GM18870 (cell line): Measurements from ENCODE around the gene TMSB10.
"Not testable (repeated sequence)": the region's sequence is repeated elsewhere in the genome, so short reads cannot be mapped to it uniquely, and the experiment has no call there.

ENCODE experiments used
- ATAC-seq: cut with Tn5 transposase; IDR thresholded peaks from one replicate; pipeline ENCODE4 v1.9.1; 2021; ENCODE audit warnings: moderate library complexity; ENCODE audit not compliant: unreplicated experiment

TMSB10 gene

GRCh38 chr2:84905181-84906107 lies at the start of gene TMSB10:
Gene TMSB10 (plus strand): TSS chr2:84905656.
- ATAC-seq, result peak; percentile 49

GRCh38 chr2:84855731-84856130 lies 49.7 kb upstream of the TMSB10 start:
- no peak for ATAC-seq

DNA sequence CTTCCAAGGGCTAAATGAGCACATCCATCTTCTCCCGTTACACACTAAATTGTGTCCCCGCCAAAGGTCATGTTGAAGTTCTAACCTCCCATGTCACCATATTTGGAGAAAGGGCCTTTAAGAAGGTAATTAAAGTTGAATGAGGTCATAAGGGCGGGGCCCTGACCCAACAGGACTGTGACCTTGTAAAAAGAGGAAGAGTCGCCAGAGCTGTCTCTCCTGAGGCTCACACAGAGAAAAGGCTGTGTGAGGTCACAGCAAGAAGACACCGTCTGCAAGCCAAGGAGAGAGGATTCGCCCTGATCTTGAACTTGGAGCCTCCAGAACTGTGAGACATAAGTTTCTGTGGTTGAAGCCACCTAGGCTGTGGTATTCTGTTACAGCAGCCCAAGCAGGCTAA lies 48.7 kb upstream of the TMSB10 start:
- no peak for ATAC-seq

DNA sequence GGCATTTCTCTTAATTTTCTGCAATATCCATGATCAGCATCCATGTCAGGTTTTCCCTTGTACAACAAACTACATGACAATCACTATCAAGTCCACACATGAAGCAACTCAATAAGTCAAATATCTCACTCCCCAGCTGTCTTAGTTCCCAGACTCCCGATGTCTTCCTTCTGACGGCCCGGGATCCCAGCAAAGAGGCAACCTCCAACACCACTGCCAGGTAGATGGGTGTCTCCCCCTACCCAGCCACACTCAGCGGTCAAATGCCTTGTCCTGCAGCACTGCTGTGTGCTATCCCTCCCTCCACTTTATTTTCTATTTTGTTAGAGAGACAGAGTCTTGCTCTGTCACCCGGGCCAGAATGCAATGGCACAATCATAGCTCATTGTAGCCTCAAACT lies 47.9 kb upstream of the TMSB10 start:
- ATAC-seq, result no peak

- ATAC-seq, result no peak
These were observed 47.3 kb upstream of the TMSB10 start for GRCh38 chr2:84858123-84858522.

DNA sequence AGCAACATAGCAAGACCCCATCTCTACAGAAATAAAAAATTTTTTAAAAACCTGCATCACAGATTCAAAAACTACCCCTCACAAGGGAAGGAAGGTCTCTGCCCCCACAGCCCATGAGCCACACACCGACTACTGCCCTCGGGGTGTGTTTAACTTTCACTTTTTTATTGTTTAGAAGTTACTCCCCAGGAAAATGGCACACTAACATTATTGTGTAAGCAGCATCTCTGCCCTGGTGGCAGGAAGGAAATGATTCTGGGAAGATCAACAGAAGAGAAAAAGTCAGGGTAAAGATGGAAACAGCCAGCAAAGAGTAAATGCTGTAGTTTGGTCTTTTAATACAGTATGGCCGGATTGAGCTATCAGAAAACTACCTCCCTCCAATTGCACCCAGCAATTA lies 46.5 kb upstream of the TMSB10 start:
- ATAC-seq, result no peak

- no peak for ATAC-seq
These were observed 43.9 kb upstream of the TMSB10 start for GRCh38 chr2:84861539-84861938.

DNA sequence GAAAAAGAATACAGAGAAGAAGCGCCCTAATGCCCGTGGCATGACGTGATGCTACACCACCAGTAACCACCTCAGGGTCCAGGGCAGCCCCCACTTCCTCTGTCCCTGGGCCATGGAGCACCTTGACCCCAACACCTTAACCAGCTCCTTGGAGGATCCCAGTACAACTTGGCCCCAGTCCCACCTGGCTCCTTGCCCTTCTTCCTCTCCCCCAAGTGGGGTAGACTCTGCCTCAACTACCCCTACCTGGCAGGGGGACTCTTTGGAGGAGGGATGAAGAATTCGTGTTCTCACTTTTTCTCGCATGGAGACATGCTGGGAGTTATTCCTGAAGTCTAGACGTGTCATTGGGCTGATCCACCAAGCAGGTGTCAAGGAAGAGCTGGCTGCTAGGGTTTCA lies 43.5 kb upstream of the TMSB10 start:
- ATAC-seq, result no peak

- ATAC-seq, result peak; percentile 53
These were observed 40.2 kb upstream of the TMSB10 start for GRCh38 chr2:84865181-84865783.

DNA sequence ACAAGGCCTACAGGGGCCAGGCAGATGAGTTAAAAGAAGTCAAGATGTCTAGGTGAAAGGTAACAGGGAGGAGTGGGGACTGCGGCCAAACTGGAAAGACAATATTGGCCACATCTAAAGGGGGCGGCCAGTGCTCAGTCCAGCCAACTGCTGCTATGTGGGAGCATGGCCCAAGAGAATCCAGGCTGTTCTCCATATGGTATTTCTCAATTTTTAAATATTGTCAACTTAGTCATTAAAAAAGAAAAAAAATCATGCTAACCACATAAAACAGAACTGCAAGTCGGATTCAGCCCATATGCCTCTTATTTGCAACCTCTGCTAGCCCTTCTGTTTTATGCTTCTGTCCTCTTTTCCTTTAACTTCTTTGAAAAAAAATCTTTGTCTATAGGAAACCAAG lies 39.3 kb upstream of the TMSB10 start:
- no peak for ATAC-seq

GRCh38 chr2:84868327-84868726 lies 37.1 kb upstream of the TMSB10 start:
- not testable (repeated sequence) for ATAC-seq

GRCh38 chr2:84870306-84870705 lies 35.1 kb upstream of the TMSB10 start:
- ATAC-seq, result no peak

DNA sequence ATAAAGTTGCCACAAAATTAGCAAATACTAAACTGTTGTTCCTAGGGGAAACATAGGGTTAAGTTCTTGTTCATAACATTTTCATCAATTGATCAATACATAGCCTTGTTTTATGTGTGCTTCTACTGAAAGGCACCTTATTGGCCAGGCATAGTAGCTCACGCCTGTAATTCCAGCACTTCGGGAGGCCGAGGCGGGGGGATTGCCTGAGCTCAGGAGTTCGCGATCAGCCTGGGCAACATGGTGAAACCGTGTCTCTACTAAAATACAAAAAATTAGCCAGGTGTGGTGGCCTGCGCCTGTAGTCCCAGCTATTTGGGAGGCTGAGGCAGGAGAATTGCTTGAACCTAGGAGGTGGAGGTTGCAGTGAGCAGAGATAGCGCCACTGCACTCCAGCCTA lies 32.8 kb upstream of the TMSB10 start:
- not testable (repeated sequence) for ATAC-seq

- ATAC-seq, result no peak
These were observed 32.1 kb upstream of the TMSB10 start for GRCh38 chr2:84873350-84873749.

GRCh38 chr2:84874381-84875212 lies 30.9 kb upstream of the TMSB10 start:
- ATAC-seq, result no peak

DNA sequence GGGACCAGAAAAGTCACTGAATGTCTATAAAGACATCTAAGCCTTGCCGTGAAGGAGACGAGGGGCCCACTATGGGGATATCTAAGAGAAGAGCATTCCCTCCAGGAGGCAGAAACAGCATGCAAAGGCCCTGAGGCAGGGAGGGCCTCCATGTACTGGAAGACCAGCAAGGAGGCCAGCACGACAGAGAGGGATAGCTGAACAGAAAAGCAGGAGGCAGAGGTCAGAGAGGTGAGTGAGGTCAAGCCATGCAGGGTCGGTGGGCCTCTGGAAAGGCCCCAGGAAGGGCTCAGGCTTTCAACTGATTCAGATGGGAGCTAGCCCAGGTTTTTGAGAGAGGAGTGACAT lies 30.3 kb upstream of the TMSB10 start:
- no peak for ATAC-seq

DNA sequence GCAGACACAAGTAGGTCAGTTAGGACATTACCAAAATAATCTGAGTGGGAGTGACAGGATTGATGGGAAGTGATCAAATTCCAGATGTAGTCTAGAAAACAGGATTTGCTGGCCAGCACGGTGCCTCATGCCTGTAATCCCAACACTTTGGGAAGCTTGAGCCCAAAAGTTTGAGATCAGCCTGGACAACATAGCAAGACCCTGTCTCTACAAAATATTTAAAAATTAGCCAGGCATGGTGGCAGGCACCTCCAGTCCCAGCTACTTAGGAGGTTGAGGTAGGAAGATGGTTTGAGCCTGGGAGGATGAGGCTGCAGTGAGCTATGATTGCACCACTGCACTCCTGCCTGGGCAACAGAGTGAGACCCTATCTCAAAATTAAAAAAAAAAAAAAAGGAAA lies 29.8 kb upstream of the TMSB10 start:
- not testable (repeated sequence) for ATAC-seq

GRCh38 chr2:84876369-84876768 lies 29.1 kb upstream of the TMSB10 start:
- ATAC-seq, result no peak

DNA sequence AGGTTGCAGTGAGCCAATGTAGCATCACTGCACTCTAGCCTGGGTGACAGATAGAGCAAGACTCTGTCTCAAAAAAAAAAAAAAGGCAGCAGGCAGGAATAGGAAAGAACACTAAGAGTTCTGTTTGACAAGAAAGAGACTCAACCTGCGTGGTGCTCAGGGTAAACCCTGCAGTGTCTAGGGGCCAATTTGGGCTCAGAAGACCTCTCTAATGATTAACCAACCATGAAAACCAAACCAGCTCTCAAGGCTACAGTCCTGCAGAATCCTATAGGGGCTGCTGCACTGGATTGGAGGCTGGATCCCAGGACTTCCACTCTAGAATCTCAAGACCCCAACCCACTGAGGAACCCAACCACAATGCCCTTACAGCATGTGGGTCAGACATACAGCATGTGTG lies 27.0 kb upstream of the TMSB10 start:
- peak; percentile 27 for ATAC-seq

DNA sequence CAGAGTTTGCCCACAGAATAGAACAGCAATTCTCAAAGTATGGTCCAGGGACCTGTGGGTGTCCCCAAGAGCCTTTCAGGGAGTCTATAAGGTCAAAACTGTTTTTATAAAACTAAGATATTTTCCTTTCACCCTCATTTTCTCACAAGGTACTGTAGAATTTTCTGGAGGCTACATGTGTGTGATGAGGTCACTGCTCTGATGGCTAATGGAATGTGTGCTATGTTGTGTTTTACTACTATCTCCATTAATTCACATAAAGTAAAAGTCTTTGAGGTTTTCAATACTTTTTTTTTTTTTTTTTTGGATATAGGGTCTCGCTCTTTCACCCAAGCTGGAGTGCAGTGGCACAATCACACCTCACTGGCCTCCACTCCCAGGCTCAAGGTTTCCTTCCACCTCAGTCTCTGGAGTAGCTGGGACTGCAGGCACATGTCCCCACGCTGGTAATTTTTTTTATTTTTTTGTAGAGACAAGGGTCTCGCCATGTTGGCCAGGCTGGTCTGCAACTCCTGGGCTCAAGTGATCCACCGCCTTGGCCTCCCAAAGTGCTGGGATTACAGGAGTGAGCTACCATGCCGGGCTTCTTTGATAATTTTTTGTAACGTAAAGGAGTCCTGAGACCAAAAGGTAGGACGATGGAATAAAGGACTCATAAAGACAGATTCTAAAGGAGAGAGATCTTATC lies 26.4 kb upstream of the TMSB10 start:
- ATAC-seq, result no peak
